Activated CD4-positive, alpha-beta T cell treated with anti-CD3 and anti-CD28 coated beads for 24 hours (primary cell): ENCODE measurements around the gene CBX8.
"Not testable (repeated sequence)": the region's sequence is repeated elsewhere in the genome, so short reads cannot be mapped to it uniquely, and the experiment has no call there.

ENCODE experiments used
- DNase-seq, 2 donors: peaks; one replicate each; pipeline ENCODE4 v3.0.0-alpha.2; 2020; ENCODE audit warnings: low read depth in 2 of 2

The CBX8 gene

DNA sequence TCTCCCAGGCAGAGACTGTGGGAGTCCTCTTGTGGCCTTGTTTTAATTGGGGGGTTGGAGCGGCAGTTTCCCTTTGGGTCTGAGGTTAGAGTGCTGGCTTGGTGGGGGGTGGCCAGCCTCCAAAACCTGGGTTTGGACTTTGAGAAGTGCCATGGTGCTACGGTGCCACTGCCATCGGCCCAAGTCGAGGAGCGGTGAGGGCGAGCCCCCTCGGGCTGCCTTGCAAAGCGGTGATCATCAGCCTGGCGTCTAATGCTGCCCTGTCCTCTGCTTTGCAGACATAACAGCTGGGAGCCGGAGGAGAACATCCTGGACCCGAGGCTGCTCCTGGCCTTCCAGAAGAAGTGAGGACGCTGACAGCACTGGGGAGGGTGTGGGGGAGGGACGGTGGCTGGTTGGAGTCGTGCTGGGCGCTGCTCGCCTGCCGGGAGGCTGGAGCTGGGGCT is 17.8 kb downstream of the CBX8 start:
- DNase-seq = no peak

DNA sequence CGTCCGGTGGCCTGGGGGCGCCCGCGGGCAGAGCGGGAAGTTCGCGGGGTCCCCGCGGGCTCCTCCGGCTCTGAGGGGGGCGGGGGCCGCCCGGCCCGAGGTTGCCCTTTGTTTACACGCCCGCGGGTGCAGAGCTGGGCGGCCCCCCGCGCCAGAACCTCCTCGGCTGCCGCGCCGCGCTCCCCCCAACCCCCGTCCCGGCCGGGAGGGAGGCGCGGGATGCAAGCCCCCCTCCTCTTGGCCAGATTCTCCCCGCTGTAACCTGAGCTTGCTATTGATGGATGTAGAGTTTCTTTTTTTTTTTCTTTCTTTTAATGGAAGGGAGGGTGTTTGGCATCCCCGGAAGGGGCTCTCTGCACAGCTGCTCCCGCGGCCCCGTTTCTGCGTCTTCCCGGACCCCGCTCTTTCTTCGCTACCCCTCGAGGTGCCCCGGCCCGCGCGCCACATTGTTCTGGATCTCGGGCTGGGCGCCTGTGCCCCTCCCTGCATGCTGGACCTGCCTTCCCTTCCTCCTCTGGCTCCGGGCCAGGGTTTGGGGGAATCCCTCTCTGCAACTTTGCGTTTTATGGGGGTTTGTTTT is 18.3 kb downstream of the CBX8 start:
- no peak for DNase-seq

DNA sequence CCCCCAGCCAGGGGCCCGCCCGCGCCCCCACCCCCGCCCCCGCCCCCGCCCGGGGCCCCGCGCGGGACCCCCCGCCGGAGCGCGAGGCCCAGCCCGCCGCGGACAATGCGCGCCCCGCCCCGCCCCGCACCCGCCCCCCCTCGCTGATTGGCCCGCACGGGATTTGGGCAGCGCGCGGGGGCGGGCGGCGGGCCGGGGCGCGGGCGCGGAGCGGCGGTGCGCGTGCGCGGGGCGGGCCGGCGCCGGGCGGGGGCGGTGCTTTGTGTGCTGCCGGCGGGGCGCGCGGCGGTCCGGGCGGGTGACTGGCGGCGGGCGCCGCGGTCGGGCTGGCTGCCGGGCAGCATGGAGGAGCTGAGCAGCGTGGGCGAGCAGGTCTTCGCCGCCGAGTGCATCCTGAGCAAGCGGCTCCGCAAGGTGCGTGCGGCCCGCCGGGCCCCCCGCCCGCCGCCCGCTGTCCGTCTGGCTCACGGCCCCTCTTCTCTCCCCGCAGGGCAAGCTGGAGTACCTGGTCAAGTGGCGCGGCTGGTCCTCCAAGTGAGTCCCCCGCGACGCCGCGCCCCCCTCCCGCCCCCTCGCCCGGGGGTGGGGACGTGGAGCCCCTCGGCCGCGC is 18.9 kb downstream of the CBX8 start, which contains the start of gene CBX2:
CBX2 (plus strand) TSS at position 255 of the 610 bp plus-strand sequence; CDS start at position 343, 88 bp downstream.
- peak; percentile 70 to 75 for DNase-seq

DNA sequence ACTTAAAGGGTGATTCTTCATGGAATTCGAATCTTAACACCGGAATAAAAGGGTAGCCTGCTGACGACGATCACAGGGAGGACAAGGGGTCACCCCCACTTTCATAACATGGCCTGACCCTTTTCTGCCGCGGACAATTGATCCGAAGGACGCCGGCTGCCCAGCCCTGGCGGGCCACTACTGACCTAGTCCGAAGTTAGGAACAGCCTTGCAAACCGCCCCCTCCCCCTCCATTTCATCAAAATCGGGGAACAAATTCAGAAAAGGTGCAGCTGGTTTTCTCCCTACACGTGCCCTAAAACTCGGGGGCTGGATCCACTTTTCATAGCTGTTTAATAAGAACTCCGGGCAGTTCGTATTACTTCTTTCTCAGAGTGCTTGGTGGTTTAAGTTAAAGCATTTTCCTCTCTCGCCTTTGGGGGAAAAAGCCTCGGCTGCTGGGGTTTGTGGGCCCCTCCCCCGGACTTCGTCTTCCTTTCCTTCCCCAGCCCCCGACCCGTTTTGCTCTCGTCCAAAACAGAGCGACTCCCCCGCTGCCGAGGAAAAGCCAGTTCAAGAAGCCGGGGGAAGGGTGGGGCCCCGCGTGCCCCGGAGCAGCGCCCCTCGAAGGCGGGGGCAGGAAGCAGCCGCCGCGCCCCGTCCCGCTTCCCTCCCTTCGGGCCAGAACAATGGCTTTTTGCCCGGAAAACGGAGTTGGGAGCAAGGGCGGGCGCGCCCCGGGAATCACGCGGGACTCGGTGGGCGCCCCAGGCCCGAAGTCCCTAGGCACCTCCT is 19.6 kb downstream of the CBX8 start:
- DNase-seq = no peak

DNA sequence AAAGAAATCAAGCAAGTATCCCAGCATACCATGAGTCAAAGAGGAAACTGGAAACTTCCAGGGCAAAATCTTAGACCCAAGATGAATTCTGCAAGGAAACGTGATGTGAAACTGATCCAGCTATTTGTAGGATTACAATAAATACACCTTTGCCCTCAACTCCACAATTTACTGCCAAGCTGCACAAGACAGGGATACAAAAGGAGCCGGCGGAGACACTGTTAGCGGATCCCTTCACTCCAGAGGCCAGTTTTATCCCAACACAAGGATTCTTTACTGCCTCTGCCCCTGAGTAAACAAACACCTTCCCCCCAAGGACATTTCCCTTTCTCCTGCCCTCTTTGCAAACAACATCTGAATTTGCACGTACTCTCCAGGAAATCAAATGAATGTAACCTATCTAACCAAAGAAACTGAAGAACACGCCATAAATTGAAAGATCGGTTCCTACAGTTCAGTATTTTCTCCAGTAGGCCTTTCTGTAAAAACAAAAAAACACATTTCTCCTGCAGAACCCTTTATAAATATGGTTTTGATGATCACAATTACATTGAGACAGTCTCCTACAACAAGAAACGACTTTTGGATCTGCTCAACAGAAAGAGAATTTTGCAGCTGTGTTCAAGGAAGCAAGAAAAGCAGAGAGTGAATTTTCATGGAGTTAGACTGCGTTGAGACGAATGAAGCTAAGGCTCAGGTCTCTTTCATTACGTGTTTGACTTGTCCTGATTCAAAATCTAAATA is 20.3 kb downstream of the CBX8 start:
- no peak for DNase-seq

DNA sequence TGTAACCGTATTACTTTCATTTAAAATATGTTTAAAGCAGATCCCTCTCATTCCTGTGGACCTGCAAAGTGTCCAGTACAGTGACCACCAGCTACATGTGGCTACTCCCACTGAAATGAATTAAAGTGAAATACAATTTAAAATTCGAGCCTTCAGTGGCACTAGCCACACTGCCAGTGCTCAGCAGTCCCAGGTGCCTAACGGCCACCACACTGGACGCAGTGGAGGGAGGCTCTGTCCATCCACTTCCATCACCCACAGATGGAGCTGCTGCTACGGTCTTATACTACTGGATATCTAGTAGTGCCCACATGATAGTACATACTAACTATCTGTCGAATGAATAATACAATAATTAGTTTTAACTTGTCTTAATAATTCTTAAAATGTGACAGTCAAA is 21.2 kb downstream of the CBX8 start:
- DNase-seq = no peak

DNA sequence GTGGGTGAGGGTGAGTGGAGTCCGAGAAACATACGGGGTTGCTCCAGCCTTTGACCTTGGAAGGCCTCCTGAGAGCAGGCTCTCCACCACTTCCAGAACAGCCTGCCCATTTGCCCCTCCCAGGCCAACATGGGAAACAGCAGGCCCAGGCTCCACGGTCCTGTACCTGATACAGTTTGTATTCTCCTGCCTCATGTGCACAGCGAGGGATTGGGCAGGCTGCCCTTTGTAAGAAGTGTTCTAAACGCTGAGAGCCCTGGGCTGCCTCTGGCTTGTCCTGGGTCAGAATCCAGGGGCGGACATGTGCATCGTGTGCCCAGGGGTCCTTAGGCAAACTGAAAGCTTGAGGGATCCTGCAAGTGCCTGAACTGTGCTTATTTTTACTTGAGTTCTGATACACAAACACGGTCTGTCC is 22.3 kb downstream of the CBX8 start:
- no peak for DNase-seq

DNA sequence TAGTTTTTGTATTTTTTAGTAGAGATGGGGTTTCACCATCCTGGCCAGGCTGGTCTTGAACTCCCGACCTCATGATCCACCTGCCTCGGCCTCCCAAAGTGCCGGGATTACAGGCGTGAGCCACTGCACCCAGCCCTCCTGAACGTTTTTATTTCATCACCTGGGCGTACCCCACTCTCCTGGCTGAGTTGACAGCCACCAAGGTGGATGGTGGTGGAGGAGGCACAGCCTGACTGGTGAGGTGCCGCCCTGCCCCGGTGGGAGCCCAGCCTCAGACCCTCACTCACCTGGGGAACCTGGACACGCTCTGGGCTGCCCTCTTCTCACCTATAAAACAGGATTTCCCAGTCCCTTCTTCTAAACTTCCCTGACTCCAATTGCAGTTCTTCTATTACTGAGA is 24.2 kb downstream of the CBX8 start:
- not testable (repeated sequence) for DNase-seq

DNA sequence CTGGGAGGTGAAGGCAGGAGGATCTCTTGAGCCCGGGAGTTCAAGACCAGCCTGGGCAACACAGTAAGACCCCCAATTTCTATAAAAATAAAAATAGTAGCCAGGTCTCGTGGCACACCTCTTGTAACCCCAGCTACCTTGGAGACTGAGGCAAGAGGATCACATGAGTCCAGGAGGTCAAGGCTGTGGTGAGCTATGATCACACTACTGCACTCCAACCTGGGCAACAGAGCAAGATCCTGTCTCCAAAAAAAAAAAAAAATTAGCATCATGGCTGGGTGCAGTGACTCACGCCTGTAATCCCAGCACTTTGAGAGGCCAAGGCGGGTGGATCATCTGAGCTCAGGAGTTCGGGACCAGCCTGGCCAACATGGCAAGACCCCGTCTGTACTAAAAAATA is 25.6 kb downstream of the CBX8 start:
- no peak for DNase-seq

DNA sequence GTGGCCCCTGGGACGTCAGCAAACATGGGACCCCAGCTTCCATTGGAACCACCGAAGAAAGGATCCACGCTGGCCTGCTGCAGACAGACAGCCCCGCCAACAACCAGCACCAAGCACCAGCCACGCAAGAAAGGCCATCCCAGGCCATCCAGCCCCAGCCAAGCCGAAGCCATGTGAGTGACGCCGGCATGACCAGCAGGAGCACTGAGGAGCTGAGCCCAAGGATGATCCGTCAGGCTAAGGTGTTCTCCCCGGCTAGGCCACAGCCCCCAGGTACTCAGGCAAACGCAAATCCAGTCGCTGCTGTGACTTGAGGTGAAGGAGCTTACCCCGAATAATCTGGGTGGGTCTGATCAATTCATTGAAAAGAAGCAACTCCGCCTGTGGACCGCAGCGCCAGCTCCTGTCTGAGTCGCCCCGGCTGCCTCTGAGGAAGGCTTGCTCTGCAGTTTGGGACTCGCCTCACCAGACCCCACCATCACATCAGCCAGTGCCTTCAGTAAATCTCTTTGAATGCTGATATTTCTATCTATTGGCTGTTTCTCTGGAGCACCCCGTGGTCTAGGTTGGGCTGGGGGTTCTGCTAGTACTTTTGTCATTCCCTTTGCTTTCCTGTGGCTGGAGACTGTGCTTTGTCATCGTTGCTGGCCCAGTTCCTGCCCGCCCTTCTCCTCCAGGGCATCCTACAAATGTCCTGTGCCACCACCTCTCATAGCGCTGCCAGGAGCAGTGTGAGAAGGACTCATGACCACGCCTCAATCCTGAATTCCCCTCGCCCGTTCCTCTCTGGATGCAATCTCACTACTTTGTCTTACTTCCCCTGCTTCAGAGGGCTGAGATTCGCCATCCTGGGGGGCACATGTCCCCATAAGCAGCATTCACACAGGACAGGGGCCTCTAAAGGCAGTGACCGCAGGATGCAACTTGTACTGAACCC is 27.0 kb downstream of the CBX8 start:
- no peak for DNase-seq

DNA sequence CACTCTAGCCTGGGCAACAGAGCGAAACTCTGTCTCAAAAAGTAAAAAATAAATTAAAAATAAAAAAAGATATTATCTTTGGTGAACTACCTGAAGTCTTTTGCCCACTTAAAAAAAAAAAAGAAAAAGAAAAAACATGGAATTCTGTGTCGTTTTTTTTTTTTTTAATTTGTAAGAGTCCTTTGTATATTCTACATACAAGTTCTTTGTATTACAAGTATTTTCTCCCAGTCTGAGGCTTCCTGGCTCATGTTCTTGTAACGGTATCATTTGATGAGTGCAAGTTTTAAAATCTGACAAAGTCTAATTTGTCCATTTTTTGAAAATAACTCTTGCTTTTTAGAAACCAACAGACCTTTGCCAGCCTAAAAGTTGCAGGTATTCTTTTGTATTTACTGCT is 31.2 kb downstream of the CBX8 start:
- DNase-seq = no peak

DNA sequence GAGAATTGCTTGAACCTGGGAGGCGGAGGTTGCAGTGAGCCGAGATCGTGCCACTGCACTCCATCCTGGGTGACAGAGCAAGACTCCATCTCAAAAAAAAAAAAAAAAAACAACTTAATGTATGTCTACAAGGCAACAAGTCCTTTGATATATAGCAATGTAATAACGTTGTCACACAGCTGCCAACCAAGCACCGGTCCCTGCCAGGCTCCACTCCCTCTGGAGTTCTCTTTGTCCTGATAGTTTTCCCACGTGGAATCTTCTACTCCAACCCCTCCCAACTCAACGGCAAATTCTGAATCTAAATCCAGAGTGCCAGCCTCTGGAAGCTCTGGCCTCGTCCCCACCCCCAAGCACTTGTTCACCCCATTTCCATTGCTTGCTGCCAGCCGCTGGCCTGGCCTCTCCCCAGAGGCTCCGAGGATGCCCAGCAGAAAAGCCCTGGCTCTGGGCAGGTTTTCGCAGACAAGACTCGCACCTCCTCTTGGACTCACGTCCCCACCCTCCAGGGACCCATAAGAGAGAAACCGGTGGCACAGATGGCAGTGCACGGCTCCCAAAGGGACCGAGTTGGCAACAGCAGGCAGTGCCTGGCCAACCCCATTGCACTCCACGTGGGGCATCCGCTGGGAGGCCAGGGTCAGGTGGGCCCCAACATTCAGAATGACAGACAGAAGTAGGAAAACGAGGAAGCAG is 34.8 kb downstream of the CBX8 start:
- DNase-seq = no peak

DNA sequence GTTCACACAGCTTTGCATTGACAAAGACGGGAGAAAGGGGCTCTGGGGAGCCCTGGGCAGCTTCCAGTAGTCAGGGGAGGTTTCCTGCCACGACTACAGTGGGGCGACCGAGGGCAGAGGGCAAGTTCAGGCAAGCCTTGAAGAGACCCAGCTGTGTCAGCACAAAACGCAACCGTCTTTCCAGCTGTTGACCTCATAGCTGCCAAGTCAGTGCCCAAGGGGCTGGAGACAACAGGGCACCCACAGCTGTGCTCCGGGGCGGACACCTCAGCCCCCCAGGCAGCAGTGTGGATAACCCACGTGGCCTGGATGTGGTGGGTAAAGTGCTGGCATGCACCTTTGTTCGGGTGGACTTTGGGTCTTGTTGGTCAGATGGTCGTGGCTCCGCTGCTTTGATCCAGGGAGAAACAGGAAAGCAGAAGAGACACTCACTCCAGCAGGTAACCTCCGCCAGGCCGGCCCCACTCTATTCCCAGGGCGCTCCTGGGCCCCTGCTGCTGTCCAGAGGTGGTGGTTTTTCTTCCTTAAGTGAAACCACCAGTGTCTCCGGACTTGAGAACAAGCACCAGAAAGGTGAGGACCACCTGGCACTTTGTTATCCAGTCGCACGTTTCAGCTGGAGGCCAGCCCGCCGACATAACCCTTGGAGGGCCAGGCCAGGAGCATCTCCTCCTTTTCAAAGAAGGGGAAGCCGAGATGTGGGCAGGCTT is 36.5 kb downstream of the CBX8 start:
- DNase-seq = no peak

DNA sequence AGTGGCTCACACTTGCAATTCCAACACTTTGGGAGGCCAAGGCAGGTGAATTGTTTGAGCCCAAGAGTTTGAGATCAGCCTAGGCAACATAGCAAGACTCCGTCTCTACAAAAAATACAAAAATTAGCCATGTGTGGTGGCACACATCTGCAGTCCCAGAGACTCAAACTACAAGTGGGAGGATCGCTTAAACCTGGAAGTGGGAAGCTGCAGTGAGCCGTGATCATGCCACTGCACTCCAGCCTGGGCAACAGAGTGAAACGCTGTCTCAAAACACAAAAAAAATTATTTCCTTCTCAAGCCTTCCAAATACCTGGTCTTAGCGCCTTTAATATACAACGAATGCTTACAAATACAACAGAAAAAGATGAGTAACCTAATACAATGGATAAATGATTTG is 38.6 kb downstream of the CBX8 start:
- no peak for DNase-seq

- DNase-seq = no peak
These were observed 39.6 kb downstream of the CBX8 start for GRCh38 chr17:79757140-79757745.

DNA sequence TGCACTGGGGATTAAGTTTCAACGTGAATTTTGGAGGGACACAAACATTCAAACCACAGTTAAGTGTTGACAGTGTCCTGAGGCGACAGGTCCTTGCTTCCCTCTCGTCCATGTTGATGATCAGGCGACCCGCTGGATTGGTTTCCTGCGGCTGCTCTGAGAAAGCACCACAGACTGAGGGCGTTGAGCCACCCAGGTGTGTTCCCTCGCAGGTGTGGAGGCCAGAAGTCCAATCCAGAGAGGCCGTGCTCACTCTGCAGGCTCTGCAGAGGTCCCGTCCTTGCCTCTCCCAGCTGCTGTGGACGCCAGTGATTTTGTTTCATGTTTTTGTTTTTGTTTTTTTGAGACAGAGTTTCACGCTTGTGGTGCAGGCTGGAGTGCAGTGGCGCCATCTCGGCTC is 41.3 kb downstream of the CBX8 start:
- DNase-seq = no peak

DNA sequence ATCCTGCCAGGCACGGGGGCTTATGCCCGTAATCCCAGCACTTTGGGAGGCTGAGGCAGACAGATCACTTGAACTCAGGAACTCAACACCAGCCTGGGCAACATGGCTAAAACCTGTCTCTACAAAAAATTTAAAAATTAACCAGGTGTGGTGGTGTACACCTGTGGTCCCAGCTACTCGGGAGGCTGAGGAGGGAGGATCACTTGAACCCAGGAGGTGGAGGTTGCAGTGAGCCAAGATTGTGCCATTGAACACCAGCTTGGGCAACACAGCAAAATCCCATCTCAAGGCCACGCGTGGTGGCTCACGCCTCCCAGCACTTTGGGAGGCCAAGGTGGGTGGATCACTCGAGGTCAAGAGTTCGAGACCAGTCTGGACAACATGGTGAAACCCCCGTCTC is 42.0 kb downstream of the CBX8 start:
- not testable (repeated sequence) for DNase-seq

DNA sequence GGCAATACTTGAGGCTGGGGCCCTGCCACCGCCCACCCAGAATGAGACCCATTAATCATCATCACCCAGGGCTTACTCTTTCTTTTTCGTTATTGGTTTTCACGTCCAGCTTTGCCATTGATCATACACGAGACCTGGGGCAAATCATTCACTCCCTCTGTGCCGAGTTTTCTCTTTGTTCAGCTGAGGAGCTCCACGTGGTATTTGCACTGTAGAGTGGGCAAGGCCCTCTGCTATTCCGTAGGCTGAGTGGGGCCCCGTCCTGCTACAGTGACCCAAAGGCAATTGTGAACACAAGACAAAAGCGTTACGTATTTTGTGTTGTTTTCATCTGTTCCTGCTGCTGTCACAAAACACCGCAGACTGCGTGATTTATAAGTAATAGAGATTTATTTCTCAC is 42.5 kb downstream of the CBX8 start:
- DNase-seq = no peak

DNA sequence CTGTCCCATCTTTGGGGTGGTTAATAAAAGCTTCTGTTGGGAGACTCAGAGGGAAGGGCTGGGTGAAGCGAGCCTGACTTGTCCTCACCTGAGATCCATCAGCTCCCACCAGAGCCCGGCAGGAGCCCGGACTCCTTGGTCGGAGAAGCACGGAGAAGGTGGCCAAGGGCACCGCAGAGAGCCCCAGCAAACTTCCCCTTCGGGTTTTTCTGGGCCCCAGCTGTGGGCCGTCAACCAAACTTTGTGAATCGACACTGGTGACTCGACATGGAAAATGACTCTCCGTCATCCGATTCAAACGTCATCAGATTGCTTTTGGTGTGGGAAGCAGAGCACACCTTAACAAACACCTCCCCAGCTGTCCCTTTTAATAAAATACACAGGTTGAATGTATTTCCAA is 44.7 kb downstream of the CBX8 start:
- DNase-seq = no peak
